Measurements from ENCODE around the gene MAP3K5. TPM values are rescaled to one million over a fixed set of nuclear protein-coding genes. Genes with fewer than 3 reads are reported as not detected.

Gene MAP3K5
- total and polyA plus RNA-seq, 3 donors from 2014 or later, result 21.3 to 55.3 (median 46.1) TPM

GRCh38 chr6:136753624-136754023 is 38.7 kb downstream of the MAP3K5 start:
- Histone ChIP-seq H3K27ac (no peak overlapping the region), H3K4me3 (no peak overlapping the region), H3K27me3 (no peaks in the 10 kb centered on the region), H3K9me3 (no peaks in the 10 kb centered on the region), H3K4me1 (peaks cover 13% of the 10 kb centered on the region), H3K36me3 (ENCODE audit: low read depth, missing control alignments) (no peaks in the 10 kb centered on the region)
- WGBS, 2 donors, result 84 to 88% methylated on average over 7 of the region's 7 CpGs
- TF ChIP-seq, protein P1, sequence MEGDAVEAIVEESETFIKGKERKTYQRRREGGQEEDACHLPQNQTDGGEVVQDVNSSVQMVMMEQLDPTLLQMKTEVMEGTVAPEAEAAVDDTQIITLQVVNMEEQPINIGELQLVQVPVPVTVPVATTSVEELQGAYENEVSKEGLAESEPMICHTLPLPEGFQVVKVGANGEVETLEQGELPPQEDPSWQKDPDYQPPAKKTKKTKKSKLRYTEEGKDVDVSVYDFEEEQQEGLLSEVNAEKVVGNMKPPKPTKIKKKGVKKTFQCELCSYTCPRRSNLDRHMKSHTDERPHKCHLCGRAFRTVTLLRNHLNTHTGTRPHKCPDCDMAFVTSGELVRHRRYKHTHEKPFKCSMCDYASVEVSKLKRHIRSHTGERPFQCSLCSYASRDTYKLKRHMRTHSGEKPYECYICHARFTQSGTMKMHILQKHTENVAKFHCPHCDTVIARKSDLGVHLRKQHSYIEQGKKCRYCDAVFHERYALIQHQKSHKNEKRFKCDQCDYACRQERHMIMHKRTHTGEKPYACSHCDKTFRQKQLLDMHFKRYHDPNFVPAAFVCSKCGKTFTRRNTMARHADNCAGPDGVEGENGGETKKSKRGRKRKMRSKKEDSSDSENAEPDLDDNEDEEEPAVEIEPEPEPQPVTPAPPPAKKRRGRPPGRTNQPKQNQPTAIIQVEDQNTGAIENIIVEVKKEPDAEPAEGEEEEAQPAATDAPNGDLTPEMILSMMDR (IDR thresholded peaks at IDR 0.05), result no peak
- no peak for TF ChIP-seq POLR2A (IDR thresholded peaks at IDR 0.05)
- DNase-seq, result no peak
- intact Hi-C loops (cut with DNase I; ENCODE audit: low total_unique reads), result no loop called here

DNA sequence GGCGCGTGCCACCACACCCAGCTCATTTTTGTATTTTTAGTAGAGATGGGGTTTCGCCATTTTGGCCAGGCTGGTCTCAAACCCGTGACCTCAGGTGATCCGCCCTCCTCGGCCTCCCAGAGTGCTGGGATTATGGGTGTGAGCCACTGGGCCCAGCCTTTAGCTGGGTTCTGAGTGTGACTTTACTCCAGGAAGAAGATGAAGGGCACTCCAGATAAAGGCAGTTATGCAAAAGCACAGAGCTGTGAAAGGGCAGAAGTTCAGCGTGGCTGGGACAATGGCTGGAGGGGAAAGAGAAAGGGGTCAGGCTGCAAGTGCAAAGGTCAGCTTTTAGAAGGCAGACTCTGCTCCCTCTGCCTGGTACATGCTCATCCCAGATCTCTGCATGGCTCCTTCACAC is 39.7 kb downstream of the MAP3K5 start:
- H3K27me3 ChIP-seq, result no peaks in the 10 kb centered on the region
- DNase-seq, result no peak
- H3K9me3 ChIP-seq, result no peaks in the 10 kb centered on the region
- no peak for TF ChIP-seq POLR2A (IDR thresholded peaks at IDR 0.05)
- TF ChIP-seq, protein P1 (IDR thresholded peaks at IDR 0.05), result no peak
- no peaks in the 10 kb centered on the region for H3K36me3 ChIP-seq (ENCODE audit: low read depth, missing control alignments)
- H3K4me1 ChIP-seq, result peaks cover 13% of the 10 kb centered on the region
- H3K4me3 ChIP-seq, result no peak overlapping the region
- 79 to 89% methylated on average over 7 of the region's 7 CpGs for WGBS, 2 donors
- intact Hi-C loops (cut with DNase I; ENCODE audit: low total_unique reads), result no loop called here
- H3K27ac ChIP-seq, result no peak overlapping the region

DNA sequence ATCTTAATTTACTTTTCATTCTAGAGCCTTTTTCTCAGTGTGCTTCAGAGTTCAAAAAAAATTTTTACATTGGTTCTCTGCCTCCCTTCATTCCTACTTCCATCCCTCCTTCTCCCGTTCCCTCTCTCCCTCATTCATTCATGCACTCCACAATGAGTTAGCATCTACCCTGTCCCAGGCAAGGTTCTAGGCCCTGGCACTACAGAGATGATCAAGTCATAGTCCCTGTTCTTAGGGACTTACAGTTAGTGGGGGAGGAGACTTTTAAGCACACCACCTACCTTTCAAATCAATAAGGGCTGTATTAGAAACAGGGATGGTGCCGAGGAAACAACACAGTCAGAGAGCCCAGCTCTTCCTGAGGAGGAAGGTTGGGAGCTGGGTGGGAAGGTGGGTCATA is 40.3 kb downstream of the MAP3K5 start:
- no peak for DNase-seq
- 89 to 94% methylated on average over 2 of the region's 2 CpGs for WGBS, 2 donors
- H3K4me1 ChIP-seq, result peaks cover 13% of the 10 kb centered on the region
- no peak overlapping the region for H3K27ac ChIP-seq
- no peaks in the 10 kb centered on the region for H3K27me3 ChIP-seq
- no peaks in the 10 kb centered on the region for H3K36me3 ChIP-seq (ENCODE audit: low read depth, missing control alignments)
- no peak overlapping the region for H3K4me3 ChIP-seq
- no peak for TF ChIP-seq POLR2A (IDR thresholded peaks at IDR 0.05)
- TF ChIP-seq, protein P1 (IDR thresholded peaks at IDR 0.05), result no peak
- intact Hi-C loops (cut with DNase I; ENCODE audit: low total_unique reads), result no loop called here
- H3K9me3 ChIP-seq, result no peaks in the 10 kb centered on the region

DNA sequence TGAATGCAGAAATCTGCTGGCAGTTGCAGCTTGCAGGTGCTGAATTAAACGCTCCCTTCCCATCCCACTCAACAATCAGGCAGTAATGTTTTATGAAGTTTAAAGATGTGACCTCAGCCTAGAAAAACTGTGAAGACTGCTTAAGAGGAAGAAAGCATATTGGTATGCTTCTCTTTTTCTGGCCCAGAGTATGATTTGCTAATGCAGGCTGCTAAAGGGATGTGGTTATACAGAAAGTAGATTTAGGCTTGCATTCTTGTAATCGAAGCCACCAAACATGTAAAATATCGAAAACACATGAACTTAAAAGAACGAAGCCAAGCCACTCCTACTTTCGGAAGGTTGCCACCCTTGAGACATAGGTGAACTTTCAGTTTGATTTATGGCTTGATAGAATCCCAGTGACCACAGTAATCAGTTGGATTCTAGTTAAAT is 40.7 kb downstream of the MAP3K5 start:
- intact Hi-C loops (cut with DNase I; ENCODE audit: low total_unique reads), result no loop called here
- WGBS, 2 donors, result 57% methylated on average over 5 of the region's 5 CpGs
- Histone ChIP-seq H3K36me3 (ENCODE audit: low read depth, missing control alignments) (no peaks in the 10 kb centered on the region), H3K4me3 (no peak overlapping the region), H3K4me1 (peaks cover 13% of the 10 kb centered on the region), H3K27me3 (no peaks in the 10 kb centered on the region), H3K9me3 (no peaks in the 10 kb centered on the region), H3K27ac (peak overlapping the region in 1 of 2 donors; percentile 24)
- TF ChIP-seq POLR2A (IDR thresholded peaks at IDR 0.05), result no peak
- TF ChIP-seq, protein P1 (IDR thresholded peaks at IDR 0.05), result no peak
- DNase-seq, result no peak
